Panc1 (cell line): Measurements from ENCODE around the gene CCL20. TPM values are rescaled to one million over a fixed set of nuclear protein-coding genes. Genes with fewer than 3 reads are reported as not detected.
A peak's percentile ranks its signal among the peaks of the same experiment; 100 is the strongest.

Experiments used
- ATAC-seq: fragments of 200-7000 bp; cut with Tn5 transposase; 2 replicates; pipeline ENCODE4 v1.9.1; 2020; ENCODE audit warnings: mild to moderate bottlenecking, moderate library complexity
- BruUV-seq: library from RNA; stranded (reverse); fragments of 400-500 nt; replicated peaks from 2 replicates; lab custom pipeline; 2021; lab: Mats Ljungman, UMichigan
- CTCF ChIA-PET: fragments of 300-600 bp; sonication (Branson Sonifier 250); formaldehyde crosslinking; loops from one replicate; lab custom pipeline; 2022; ENCODE audit warnings: antibody characterized with exemption; lab: Charles Lee
- POLR2A ChIA-PET: fragments of 300-600 bp; sonication (Branson Sonifier 250); formaldehyde crosslinking; loops from one replicate; lab custom pipeline; 2022; ENCODE audit warnings: antibody characterized with exemption; lab: Charles Lee
- DNase-seq: peaks from one replicate; pipeline ENCODE4 v3.0.0-alpha.2; 2010; ENCODE audit warnings: low read depth, low spot score
- H3K27ac ChIP-seq: 2 replicates; pipeline ENCODE4 v1.5.1; 2011; ENCODE audit warnings: mild to moderate bottlenecking, low read length, inconsistent platforms
- H3K27me3 ChIP-seq: fragments of 200-500 bp; sonication (Bioruptor generic); 2 replicates; pipeline ENCODE4 v1.6.0; 2014; ENCODE audit warnings: low read length, inconsistent platforms; ENCODE audit not compliant: control insufficient read depth, insufficient read depth
- H3K36me3 ChIP-seq: fragments of 200-500 bp; sonication (Bioruptor generic); 2 replicates; pipeline ENCODE4 v1.5.1; 2014; ENCODE audit warnings: inconsistent platforms, mild to moderate bottlenecking, low read length, moderate library complexity; ENCODE audit not compliant: control insufficient read depth, insufficient read depth
- H3K4me1 ChIP-seq: 2 replicates; pipeline ENCODE4 v1.5.1; 2011; ENCODE audit warnings: inconsistent platforms, mild to moderate bottlenecking, low read length, moderate library complexity; ENCODE audit not compliant: control insufficient read depth, insufficient read depth
- H3K4me3 ChIP-seq, 2 experiments: 2 replicates each; pipeline ENCODE4 v1.5.1; 2011 to 2012; ENCODE audit warnings: low read depth in 2 of 2, low read length in 2 of 2, mild to moderate bottlenecking in 2 of 2, inconsistent platforms in 1 of 2, moderate library complexity in 1 of 2
- H3K9me3 ChIP-seq: fragments of 200-500 bp; sonication (Bioruptor generic); 2 replicates; pipeline ENCODE4 v1.5.1; 2014; ENCODE audit warnings: low read depth, mild to moderate bottlenecking, inconsistent platforms, low read length, moderate library complexity; ENCODE audit not compliant: control insufficient read depth, insufficient read depth
- POLR2AphosphoS5 ChIP-seq: IDR thresholded peaks from 2 replicates; pipeline ENCODE4 v1.6.1; 2012; ENCODE audit warnings: mild to moderate bottlenecking, low read depth, low read length, moderate library complexity
- REST ChIP-seq, 2 experiments: IDR thresholded peaks; 2 replicates each; pipeline ENCODE4 v1.6.1; 2011 to 2012; ENCODE audit warnings: low read depth in 2 of 2, control low read depth in 1 of 2, low read length in 1 of 2, mild to moderate bottlenecking in 1 of 2, moderate library complexity in 1 of 2; ENCODE audit not compliant: insufficient read depth in 1 of 2
- SIN3A ChIP-seq: IDR thresholded peaks from 2 replicates; pipeline ENCODE4 v1.6.1; 2012; ENCODE audit warnings: low read depth, mild to moderate bottlenecking, low read length, moderate library complexity, borderline replicate concordance; ENCODE audit not compliant: insufficient read depth
- TCF7L2 ChIP-seq: IDR thresholded peaks from 2 replicates; pipeline ENCODE4 v1.6.1; 2011; ENCODE audit warnings: mild to moderate bottlenecking, low read depth, low read length, inconsistent platforms
- in situ Hi-C: cut with HindIII; loops from 2 replicates; pipeline ENCODE4 v1.10.0; 2016; ENCODE audit warnings: low sequenced_read_pairs, low pct_unique_long_range_greater_than_20kb
- intact Hi-C: fragments of 100-400 bp; cut with micrococcal nuclease; formaldehyde crosslinking; loops from one replicate; pipeline ENCODE4 v1.10.0; 2022; ENCODE audit not compliant: unreplicated experiment
- total RNA-seq: library from RNA; stranded (reverse); gene quantifications from one replicate; pipeline ENCODE4 v1.2.1, GENCODE V29; 2021; ENCODE audit not compliant: unreplicated experiment
- TF ChIP-seq, protein P1 (sequence below): fragments of 450-650 bp; IDR thresholded peaks from 2 replicates; pipeline ENCODE4 v1.5.1; 2017; ENCODE audit warnings: mild to moderate bottlenecking

The CCL20 gene
- total RNA-seq, 1 experiment from 2014 or later, result not detected

DNA sequence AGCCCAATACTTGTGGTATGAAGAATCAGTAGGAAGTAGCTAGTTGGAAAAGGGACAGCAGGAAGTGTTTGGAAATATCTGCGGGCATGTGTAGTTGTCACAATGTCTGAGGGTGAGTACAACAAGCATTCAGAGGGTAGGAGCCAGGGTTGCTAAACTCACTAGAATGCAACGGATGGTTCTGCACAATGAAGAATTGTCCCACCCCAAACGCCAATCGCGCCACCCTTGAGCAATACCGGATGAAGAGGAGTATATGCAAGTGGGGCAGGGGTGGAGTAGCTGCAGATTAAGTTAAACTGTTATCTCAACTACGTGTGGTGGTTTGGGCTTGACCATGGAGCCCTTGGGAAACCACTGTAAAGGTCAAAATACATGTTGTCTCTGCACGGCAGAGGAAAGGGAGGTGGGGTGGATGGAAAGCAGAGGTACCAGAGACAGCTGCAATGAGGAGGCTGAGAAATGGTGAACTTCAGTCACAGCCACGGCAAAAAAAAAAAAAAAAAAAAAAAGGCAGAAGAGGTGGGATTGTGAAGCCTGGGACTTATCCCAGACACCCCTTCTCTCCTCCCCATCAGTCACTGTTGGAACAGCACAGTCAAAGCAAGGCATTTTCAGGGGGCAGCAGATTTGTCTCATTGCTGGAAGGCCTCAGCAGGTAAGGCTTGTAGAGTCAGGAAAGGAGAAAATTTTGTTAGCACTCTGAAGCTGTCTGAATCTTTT, 5.2 kb downstream of the CCL20 start:
- TF ChIP-seq TCF7L2, result no peak
- no peak for TF ChIP-seq REST (IDR thresholded peaks at IDR 0.05; ENCODE audit: insufficient read depth in 1 of 2, low read depth in 2 of 2, low read length in 1 of 2)
- TF ChIP-seq, protein P1, sequence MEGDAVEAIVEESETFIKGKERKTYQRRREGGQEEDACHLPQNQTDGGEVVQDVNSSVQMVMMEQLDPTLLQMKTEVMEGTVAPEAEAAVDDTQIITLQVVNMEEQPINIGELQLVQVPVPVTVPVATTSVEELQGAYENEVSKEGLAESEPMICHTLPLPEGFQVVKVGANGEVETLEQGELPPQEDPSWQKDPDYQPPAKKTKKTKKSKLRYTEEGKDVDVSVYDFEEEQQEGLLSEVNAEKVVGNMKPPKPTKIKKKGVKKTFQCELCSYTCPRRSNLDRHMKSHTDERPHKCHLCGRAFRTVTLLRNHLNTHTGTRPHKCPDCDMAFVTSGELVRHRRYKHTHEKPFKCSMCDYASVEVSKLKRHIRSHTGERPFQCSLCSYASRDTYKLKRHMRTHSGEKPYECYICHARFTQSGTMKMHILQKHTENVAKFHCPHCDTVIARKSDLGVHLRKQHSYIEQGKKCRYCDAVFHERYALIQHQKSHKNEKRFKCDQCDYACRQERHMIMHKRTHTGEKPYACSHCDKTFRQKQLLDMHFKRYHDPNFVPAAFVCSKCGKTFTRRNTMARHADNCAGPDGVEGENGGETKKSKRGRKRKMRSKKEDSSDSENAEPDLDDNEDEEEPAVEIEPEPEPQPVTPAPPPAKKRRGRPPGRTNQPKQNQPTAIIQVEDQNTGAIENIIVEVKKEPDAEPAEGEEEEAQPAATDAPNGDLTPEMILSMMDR, result no peak
- TF ChIP-seq SIN3A, result no peak
- TF ChIP-seq POLR2AphosphoS5, result no peak
- Histone ChIP-seq H3K27me3 (no peaks in the 10 kb centered on the region), H3K9me3 (no peaks in the 10 kb centered on the region; the same call in 1 of the 2 replicates), H3K27ac (peak overlapping the region; percentile 51), H3K4me3 (peak overlapping the region in 1 of 2 experiments; percentile 38; a peak in 2 of 4 replicates), H3K36me3 (no peaks in the 10 kb centered on the region), H3K4me1 (peaks cover 5% of the 10 kb centered on the region; the same call in 1 of the 2 replicates)
- intact Hi-C loops (no loop called here), in situ Hi-C loops (no loop called here)
- no TSS peak for BruUV-seq
- ATAC-seq (peak; percentile 75), DNase-seq (no peak)
- POLR2A ChIA-PET, result interaction anchor here (0.6 kb wide), 1 partner anchor 491 kb away, joined by 3 read pairs; no protein-coding TSS in a partner anchor
- CTCF ChIA-PET, result no interaction called here

DNA sequence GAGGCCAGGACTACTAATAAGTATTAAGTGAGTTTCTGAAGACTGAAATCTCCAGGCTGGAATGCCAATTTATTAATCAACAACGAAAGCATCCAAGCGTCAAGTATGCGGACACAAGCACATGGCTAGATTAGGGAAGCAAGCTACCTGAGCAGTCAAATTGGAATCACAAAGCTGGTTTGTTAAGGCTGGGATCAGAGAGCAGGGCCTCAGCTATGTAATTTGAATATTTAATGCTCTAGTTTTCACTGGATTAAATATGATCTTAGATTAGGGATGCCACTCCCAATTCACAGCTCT, 5.7 kb downstream of the CCL20 start:
- BruUV-seq, result no TSS peak

More for the DNA sequence above, 5.7 kb downstream of the CCL20 start:
- ChIA-PET CTCF (no interaction called here), POLR2A (interaction anchor here (0.6 kb wide), 1 partner anchor 492 kb away, joined by 3 read pairs; no protein-coding TSS in a partner anchor)
- DNase-seq (no peak), ATAC-seq (no peak)
- peak overlapping the region; percentile 51; the same call in 1 of the 2 replicates for H3K27ac ChIP-seq
- H3K9me3 ChIP-seq, result no peaks in the 10 kb centered on the region; the same call in 1 of the 2 replicates
- intact Hi-C loops (no loop called here), in situ Hi-C loops (no loop called here)
- TF ChIP-seq, protein P1, result no peak
- TF ChIP-seq SIN3A, result no peak
- no peak for TF ChIP-seq POLR2AphosphoS5
- TF ChIP-seq REST (IDR thresholded peaks at IDR 0.05; ENCODE audit: insufficient read depth in 1 of 2, low read depth in 2 of 2, low read length in 1 of 2), result no peak
- no peak for TF ChIP-seq TCF7L2
- H3K36me3 ChIP-seq, result no peaks in the 10 kb centered on the region
- H3K4me3 ChIP-seq, result no peak overlapping the region
- peaks cover 5% of the 10 kb centered on the region; the same call in 1 of the 2 replicates for H3K4me1 ChIP-seq
- H3K27me3 ChIP-seq, result no peaks in the 10 kb centered on the region
